Skin of body (tissue), 2 donors: ENCODE results near the gene HEYL. TPM values are rescaled to one million over a fixed set of nuclear protein-coding genes. Genes with fewer than 3 reads are reported as not detected.

Experiments used
- DNase-seq: peaks from one replicate; lab custom pipeline; 2025; lab: John Stamatoyannopoulos, UW
- total RNA-seq: library from RNA; depleted of rRNA; stranded (reverse); fragments of >200 nt; gene quantifications from one replicate; pipeline ENCODE4 v1.2.3, GENCODE V29; 2014

Gene HEYL
- total RNA-seq, 1 donor from 2014 or later: 5.2 TPM

GRCh38 chr1:39666772-39667171, 27.3 kb upstream of the HEYL start:
- DNase-seq: no peak

GRCh38 chr1:39663559-39663958, 24.1 kb upstream of the HEYL start:
- DNase-seq: no peak

GRCh38 chr1:39662861-39663260, 23.4 kb upstream of the HEYL start:
- DNase-seq: no peak

- no peak for DNase-seq
Observed at GRCh38 chr1:39659538-39659937, 20.1 kb upstream of the HEYL start.

- DNase-seq: no peak
Observed at GRCh38 chr1:39659110-39659509, 19.7 kb upstream of the HEYL start.

GRCh38 chr1:39657923-39658485, 18.6 kb upstream of the HEYL start:
- no peak for DNase-seq

- DNase-seq: no peak
Observed at GRCh38 chr1:39657402-39657801, 18.0 kb upstream of the HEYL start.

GRCh38 chr1:39656391-39656790, 16.9 kb upstream of the HEYL start:
- no peak for DNase-seq

GRCh38 chr1:39655578-39656268, 16.3 kb upstream of the HEYL start:
- DNase-seq: no peak

- no peak for DNase-seq
Observed at GRCh38 chr1:39654291-39654690, 14.8 kb upstream of the HEYL start.

GRCh38 chr1:39653546-39654031, 14.1 kb upstream of the HEYL start:
- peak; percentile 45 for DNase-seq

- no peak for DNase-seq
Observed at GRCh38 chr1:39652554-39652953, 13.1 kb upstream of the HEYL start.

- no peak for DNase-seq
Observed at GRCh38 chr1:39652105-39652504, 12.7 kb upstream of the HEYL start.

GRCh38 chr1:39650431-39650830, 11.0 kb upstream of the HEYL start:
- no peak for DNase-seq

- DNase-seq: no peak
Observed at GRCh38 chr1:39649636-39650185, 10.3 kb upstream of the HEYL start.

GRCh38 chr1:39648496-39648895, 9.1 kb upstream of the HEYL start:
- DNase-seq: no peak

GRCh38 chr1:39647247-39647646, 7.8 kb upstream of the HEYL start:
- no peak for DNase-seq

- DNase-seq: peak; percentile 92
Observed at GRCh38 chr1:39646232-39647081, 7.0 kb upstream of the HEYL start.

- no peak for DNase-seq
Observed at GRCh38 chr1:39645411-39646043, 6.1 kb upstream of the HEYL start.

GRCh38 chr1:39643705-39644104, 4.3 kb upstream of the HEYL start:
- no peak for DNase-seq

GRCh38 chr1:39642796-39643195, 3.4 kb upstream of the HEYL start:
- DNase-seq: no peak

GRCh38 chr1:39640861-39641260, 1.4 kb upstream of the HEYL start:
- no peak for DNase-seq
